HepG2 (cell line): ENCODE data around the gene DOLK. TPM values are rescaled to one million over a fixed set of nuclear protein-coding genes. Genes with fewer than 3 reads are reported as not detected.
A peak's percentile ranks its signal among the peaks of the same experiment; 100 is the strongest.

Experiments
- ARNTL ChIP-seq: sonication (generic); formaldehyde crosslinking; IDR thresholded peaks from 2 replicates; pipeline ENCODE4 v1.4.0; 2020; ENCODE audit warnings: mild to moderate bottlenecking, missing genetic modification reagents
- DPF2 ChIP-seq: sonication (generic); formaldehyde crosslinking; IDR thresholded peaks from 2 replicates; pipeline ENCODE4 v1.4.0; 2020; ENCODE audit warnings: mild to moderate bottlenecking, low read depth, missing genetic modification reagents, borderline replicate concordance
- EP300 ChIP-seq, 3 experiments: sonication (generic) in 1 of 3; formaldehyde crosslinking in 1 of 3; IDR thresholded peaks; 2 replicates each; pipeline versions ENCODE4 v1.5.1 to v1.6.1; 2011 to 2020; ENCODE audit warnings: low read depth in 2 of 3, low read length in 2 of 3, borderline replicate concordance in 1 of 3, improper control_type of control experiment in 1 of 3, mild to moderate bottlenecking in 1 of 3, missing genetic modification reagents in 1 of 3, moderate library complexity in 1 of 3
- ETV5 ChIP-seq: IDR thresholded peaks from 2 replicates; pipeline ENCODE4 v1.6.1; 2018; ENCODE audit warnings: missing biosample characterization, missing genetic modification reagents, inconsistent platforms, borderline replicate concordance
- KDM5A ChIP-seq: fragments of 200-600 bp; sonication (generic); IDR thresholded peaks from 2 replicates; pipeline ENCODE4 v1.7.0; 2018; ENCODE audit warnings: antibody characterized with exemption, mild to moderate bottlenecking, low read length, borderline replicate concordance
- PRMT3 ChIP-seq: sonication (generic); formaldehyde crosslinking; IDR thresholded peaks from 2 replicates; pipeline ENCODE4 v1.8.1; 2022; ENCODE audit warnings: low read depth, mild to moderate bottlenecking, moderate library complexity, missing genetic modification reagents, borderline replicate concordance
- SMYD3 ChIP-seq: sonication (generic); formaldehyde crosslinking; IDR thresholded peaks from 2 replicates; pipeline ENCODE4 v1.8.1; 2023; ENCODE audit warnings: mild to moderate bottlenecking, missing genetic modification reagents
- TERF1 ChIP-seq: sonication (generic); formaldehyde crosslinking; IDR thresholded peaks from 2 replicates; pipeline ENCODE4 v1.8.0; 2022; ENCODE audit warnings: mild to moderate bottlenecking, missing genetic modification reagents, moderate library complexity
- THAP11 ChIP-seq: IDR thresholded peaks from 2 replicates; pipeline ENCODE4 v1.6.1; 2016; ENCODE audit warnings: missing biosample characterization, missing genetic modification reagents
- ZHX1 ChIP-seq: sonication (generic); formaldehyde crosslinking; IDR thresholded peaks from 2 replicates; pipeline ENCODE4 v1.8.1; 2022; ENCODE audit warnings: low read depth, mild to moderate bottlenecking, missing genetic modification reagents
- ZNF160 ChIP-seq: sonication (generic); formaldehyde crosslinking; IDR thresholded peaks from 2 replicates; pipeline ENCODE4 v1.8.0; 2022; ENCODE audit warnings: mild to moderate bottlenecking, inconsistent platforms, missing genetic modification reagents
- ZNF75D ChIP-seq: sonication (generic); formaldehyde crosslinking; IDR thresholded peaks from 2 replicates; pipeline ENCODE4 v1.8.1; 2023; ENCODE audit warnings: missing genetic modification reagents, mild to moderate bottlenecking, borderline replicate concordance
- ZNF879 ChIP-seq: sonication (generic); formaldehyde crosslinking; IDR thresholded peaks from 2 replicates; pipeline ENCODE4 v1.8.1; 2023; ENCODE audit warnings: missing genetic modification reagents
- polyA plus RNA-seq, 8 experiments: library from polyadenylated mRNA; depleted of rRNA in 3 of 8; stranded (reverse) in 7 of 8; unstranded in 1 of 8; fragments of >200 nt; fragmentation: Illumina TruSeq in 4 of 8; extraction: Trizol in 4 of 8; gene quantifications; 2 replicates each; pipeline versions ENCODE4 v1.2.1 to v1.2.3, GENCODE V29; 2011 to 2016; ENCODE audit warnings: low read depth in 4 of 8, missing spikeins in 1 of 8, mixed read lengths in 1 of 8; ENCODE audit not compliant: insufficient read depth in 1 of 8
- total RNA-seq, 5 experiments: library from RNA; depleted of rRNA; stranded (reverse); fragments of >200 nt; fragmentation: Illumina TruSeq; extraction: Trizol; gene quantifications; 2 replicates each; pipeline ENCODE4 v1.2.3, GENCODE V29; 2016; ENCODE audit warnings: low read depth in 1 of 5

DOLK gene
- total and polyA plus RNA-seq, 2 of the 13 experiments (the other 11 are each of a cell fraction or from before 2014, with no cell fraction given), result 15.4 to 18.7 TPM

- TF ChIP-seq KDM5A (no peak), DPF2 (no peak), ZNF160 (CRISPR knock-in tag) (no peak), ETV5 (CRISPR knock-in tag) (no peak), ZHX1 (CRISPR knock-in tag) (no peak), TERF1 (no peak), SMYD3 (CRISPR knock-in tag) (no peak), ZNF75D (no peak), THAP11 (CRISPR knock-in tag) (no peak), PRMT3 (CRISPR knock-in tag) (no peak), ZNF879 (CRISPR knock-in tag) (no peak), ARNTL (CRISPR knock-in tag) (no peak), EP300 (IDR thresholded peaks at IDR 0.05; ENCODE audit: low read depth in 2 of 2, low read length in 2 of 2) (peak in 1 of 2 experiments; percentile 35; a peak in 1 of 4 replicates), EP300 (CRISPR knock-in tag; IDR thresholded peaks at IDR 0.05; ENCODE audit: borderline replicate concordance) (peak; percentile 40; the same call in 1 of the 2 replicates)
These were observed 35.0 kb downstream of the DOLK start (continued) for GRCh38 chr9:128912270-128912853.
